H1 (cell line): ENCODE data around the gene ACTL6A. TPM values are rescaled to one million over a fixed set of nuclear protein-coding genes. Genes with fewer than 3 reads are reported as not detected.

Experiments
- CTCF ChIA-PET: fragments of 300-600 bp; sonication (Branson Sonifier 250); formaldehyde crosslinking; loops from one replicate; lab custom pipeline; 2021; ENCODE audit not compliant: partially characterized antibody; lab: Charles Lee
- POLR2A ChIA-PET: fragments of 300-600 bp; sonication (Branson Sonifier 250); formaldehyde crosslinking; loops from one replicate; lab custom pipeline; 2021; ENCODE audit warnings: inconsistent platforms; ENCODE audit not compliant: partially characterized antibody; lab: Charles Lee
- DNase-seq, 2 experiments: peaks; one replicate each; pipeline versions ENCODE4 v3.0.0 to v3.0.0-alpha.2; 2010 to 2022; ENCODE audit warnings: low spot score in 2 of 2, low read depth in 1 of 2, mixed read lengths in 1 of 2
- FAIRE-seq: peaks from 2 replicates; lab custom pipeline; 2011; peaks lifted over from hg19 to GRCh38; lab: Jason Lieb, UNC
- H2AFZ ChIP-seq: 2 replicates; pipeline ENCODE4 v1.8.1; 2012; ENCODE audit warnings: low read length, inconsistent platforms
- H2AK5ac ChIP-seq: 2 replicates; pipeline ENCODE4 v1.6.1; 2013; ENCODE audit warnings: low read depth, low read length
- H2BK120ac ChIP-seq: replicated peaks from 2 replicates; pipeline ENCODE3; 2013; ENCODE audit warnings: low read depth, low read length, inconsistent platforms
- H2BK12ac ChIP-seq: 2 replicates; pipeline ENCODE4 v1.6.1; 2013; ENCODE audit warnings: low read depth, low read length
- H2BK15ac ChIP-seq: 2 replicates; pipeline ENCODE4 v1.6.1; 2013; ENCODE audit warnings: low read length
- H2BK20ac ChIP-seq: 2 replicates; pipeline ENCODE4 v1.6.1; 2013; ENCODE audit warnings: low read length
- H2BK5ac ChIP-seq: 2 replicates; pipeline ENCODE4 v1.6.1; 2013; ENCODE audit warnings: low read depth, low read length
- H3K14ac ChIP-seq: 2 replicates; pipeline ENCODE4 v1.6.1; 2013; ENCODE audit warnings: inconsistent platforms; ENCODE audit not compliant: insufficient read length
- H3K18ac ChIP-seq: 2 replicates; pipeline ENCODE4 v1.6.1; 2013; ENCODE audit warnings: low read length; ENCODE audit errors: extremely low read depth
- H3K23ac ChIP-seq: 2 replicates; pipeline ENCODE4 v1.6.1; 2013; ENCODE audit warnings: inconsistent platforms; ENCODE audit not compliant: insufficient read length
- H3K23me2 ChIP-seq: 2 replicates; pipeline ENCODE4 v1.6.1; 2013; ENCODE audit warnings: low read depth, low read length
- H3K27ac ChIP-seq: 2 replicates; pipeline ENCODE4 v1.6.1; 2011; ENCODE audit warnings: low read depth, low read length, inconsistent platforms
- H3K27me3 ChIP-seq, 4 experiments: replicated peaks in 1 of 4; 1 replicate in 1 of 4; 2 replicates in 3 of 4; pipeline versions ENCODE4 v1.6.1 to v1.8.1; 2011 to 2013; ENCODE audit warnings: low read length in 3 of 4, mild to moderate bottlenecking in 3 of 4, inconsistent platforms in 2 of 4, mixed read lengths in 2 of 4, moderate library complexity in 1 of 4; ENCODE audit not compliant: control insufficient read depth in 3 of 4, insufficient read depth in 3 of 4; ENCODE audit errors: extremely low read depth in 1 of 4
- H3K36me3 ChIP-seq, 4 experiments: 2 replicates each; pipeline versions ENCODE4 v1.6.1 to v1.8.1; 2011 to 2013; ENCODE audit warnings: mild to moderate bottlenecking in 4 of 4, low read length in 3 of 4, moderate library complexity in 2 of 4, control low read depth in 1 of 4, inconsistent platforms in 1 of 4; ENCODE audit not compliant: insufficient read depth in 4 of 4, control insufficient read depth in 2 of 4
- H3K4ac ChIP-seq: replicated peaks from 2 replicates; pipeline ENCODE3; 2013; ENCODE audit warnings: low read length, low read depth, mixed read lengths, inconsistent platforms; ENCODE audit not compliant: insufficient read length
- H3K4me1 ChIP-seq, 4 experiments: replicated peaks in 1 of 4; 1 replicate in 1 of 4; 2 replicates in 3 of 4; pipeline versions ENCODE4 v1.6.1 to v1.8.1; 2011 to 2013; ENCODE audit warnings: low read length in 3 of 4, inconsistent platforms in 2 of 4, mixed read lengths in 1 of 4; ENCODE audit not compliant: insufficient read depth in 4 of 4, control insufficient read depth in 3 of 4
- H3K4me2 ChIP-seq, 2 experiments: 2 replicates each; pipeline versions ENCODE4 v1.6.1 to v1.8.1; 2011 to 2013; ENCODE audit warnings: low read depth in 2 of 2, low read length in 2 of 2, control low read depth in 1 of 2, inconsistent platforms in 1 of 2, mild to moderate bottlenecking in 1 of 2; ENCODE audit not compliant: insufficient read depth in 1 of 2
- H3K4me3 ChIP-seq, 4 experiments: fragments of 200-600, 300-600 bp in 1 of 4; sonication (generic), shearing (Covaris generic), sonication (Bioruptor Twin) in 1 of 4; 2 replicates each; pipeline versions ENCODE4 v1.5.1 to v1.8.1; 2011 to 2016; ENCODE audit warnings: low read length in 4 of 4, low read depth in 3 of 4, control low read depth in 2 of 4, inconsistent platforms in 2 of 4, mild to moderate bottlenecking in 2 of 4, mixed read lengths in 1 of 4, moderate library complexity in 1 of 4; ENCODE audit not compliant: insufficient read depth in 2 of 4; ENCODE audit errors: extremely low read depth in 1 of 4
- H3K56ac ChIP-seq: replicated peaks from 2 replicates; pipeline ENCODE3; 2013; ENCODE audit warnings: low read depth, mild to moderate bottlenecking, mixed read lengths, low read length, inconsistent platforms; ENCODE audit not compliant: insufficient read length
- H3K79me1 ChIP-seq: 2 replicates; pipeline ENCODE4 v1.6.1; 2013; ENCODE audit warnings: low read depth, low read length, control low read depth
- H3K79me2 ChIP-seq, 2 experiments: 2 replicates each; pipeline versions ENCODE4 v1.6.1 to v1.8.1; 2012 to 2013; ENCODE audit warnings: low read length in 2 of 2, mild to moderate bottlenecking in 2 of 2, inconsistent platforms in 1 of 2; ENCODE audit not compliant: insufficient read depth in 2 of 2, control insufficient read depth in 1 of 2
- H3K9ac ChIP-seq, 4 experiments: replicated peaks in 1 of 4; 1 replicate in 1 of 4; 2 replicates in 3 of 4; pipeline versions ENCODE4 v1.6.1 to v1.8.1; 2011 to 2013; ENCODE audit warnings: low read depth in 3 of 4, low read length in 3 of 4, control low read depth in 2 of 4, mild to moderate bottlenecking in 2 of 4, moderate library complexity in 2 of 4, inconsistent platforms in 1 of 4; ENCODE audit errors: extremely low read depth in 1 of 4
- H3K9me3 ChIP-seq, 2 experiments: 2 replicates each; pipeline versions ENCODE4 v1.6.1 to v1.8.1; 2012 to 2013; ENCODE audit warnings: mild to moderate bottlenecking in 2 of 2, moderate library complexity in 2 of 2, control low read depth in 1 of 2, inconsistent platforms in 1 of 2, low read depth in 1 of 2, low read length in 1 of 2, mixed read lengths in 1 of 2; ENCODE audit not compliant: insufficient read depth in 2 of 2
- H4K20me1 ChIP-seq, 2 experiments: replicated peaks in 1 of 2; 2 replicates each; pipeline versions ENCODE3 to v1.8.1; 2011 to 2013; ENCODE audit warnings: inconsistent platforms in 2 of 2, low read length in 2 of 2, mild to moderate bottlenecking in 1 of 2; ENCODE audit not compliant: insufficient read depth in 2 of 2, control insufficient read depth in 1 of 2
- H4K5ac ChIP-seq: 2 replicates; pipeline ENCODE4 v1.6.1; 2013; ENCODE audit warnings: low read length, low read depth, mixed read lengths, inconsistent platforms; ENCODE audit not compliant: insufficient read length
- H4K8ac ChIP-seq: 2 replicates; pipeline ENCODE4 v1.8.0; 2013; ENCODE audit warnings: mild to moderate bottlenecking, moderate library complexity, low read length, inconsistent platforms; ENCODE audit not compliant: insufficient read depth; ENCODE audit errors: extremely low read depth
- H4K91ac ChIP-seq: replicated peaks from 2 replicates; pipeline ENCODE3; 2013; ENCODE audit warnings: low read length, mixed read lengths, inconsistent platforms; ENCODE audit not compliant: insufficient read length
- NANOG ChIP-seq: IDR thresholded peaks from 2 replicates; pipeline ENCODE4 v1.6.1; 2011; ENCODE audit warnings: low read length, low read depth, mild to moderate bottlenecking, inconsistent platforms; ENCODE audit not compliant: insufficient read depth, poor library complexity, severe bottlenecking
- YY1 ChIP-seq: IDR thresholded peaks from 2 replicates; pipeline ENCODE4 v1.6.1; 2011; ENCODE audit warnings: low read depth, mild to moderate bottlenecking, low read length
- WGBS, 2 experiments: shearing (Covaris generic) in 1 of 2; methylation state at CpG; one replicate each; pipeline versions ENCODE4 v1.1.6 to v1.1.7; 2013 to 2015; ENCODE audit warnings: low lambda C conversion rate in 2 of 2, mixed read lengths in 2 of 2, inconsistent platforms in 1 of 2, low coverage in 1 of 2, missing lambda C conversion rate in 1 of 2; ENCODE audit not compliant: insufficient replicate concordance in 2 of 2, insufficient coverage in 1 of 2, insufficient read length in 1 of 2; ENCODE audit errors: extremely low coverage in 1 of 2, missing lambda C conversion rate in 1 of 2; 5-methylcytosine and 5-hydroxymethylcytosine counted together
- polyA plus RNA-seq, 7 experiments: library from polyadenylated mRNA; depleted of rRNA in 3 of 7; stranded (reverse) in 5 of 7; unstranded in 2 of 7; fragments of >200 nt in 5 of 7; fragments of 200-250 nt in 2 of 7; gene quantifications; 1 replicate in 5 of 7; 2 replicates in 1 of 7; 4 replicates in 1 of 7; pipeline versions ENCODE4 v1.2.1 to v1.2.3, GENCODE V29; 2011 to 2013; ENCODE audit warnings: missing spikeins in 2 of 7, mixed read lengths in 2 of 7
- total RNA-seq: library from RNA; stranded (reverse); fragmentation: NEBNext Ultra II Directional; extraction: Animal tissue kit (Norgen Biotek cat#: 25700); gene quantifications from 2 replicates; pipeline ENCODE4 v1.2.1, GENCODE V29; 2021

The ACTL6A gene
- total and polyA plus RNA-seq, 2 of the 8 experiments (the other 6 are each of a cell fraction or from before 2014, with no cell fraction given): 76.9 to 99.5 TPM

DNA sequence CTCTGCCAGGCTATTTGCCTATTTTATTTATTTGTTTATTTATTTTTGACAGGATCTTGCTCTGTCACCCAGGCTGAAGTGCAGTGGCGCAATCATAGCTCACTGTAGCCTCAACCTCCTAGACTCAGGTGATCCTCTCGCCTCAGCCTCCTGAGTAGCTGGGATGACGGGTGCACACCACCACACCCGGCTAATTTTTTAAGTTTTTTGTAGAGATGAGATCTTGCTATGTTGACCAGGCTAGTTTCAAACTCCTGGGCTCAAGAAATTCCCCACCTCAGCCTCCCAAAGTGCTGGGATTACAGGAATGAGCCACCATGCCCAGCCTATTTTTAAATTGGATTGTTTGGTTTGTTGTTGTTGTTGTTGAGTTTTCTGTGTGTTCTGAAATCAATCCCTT lies 47.3 kb downstream of the ACTL6A start:
- CTCF ChIA-PET: interaction anchor here (1.5 kb wide), 1 partner anchor 158 kb away, joined by 3 read pairs; no protein-coding TSS in a partner anchor
- no peak overlapping the region for H3K23ac ChIP-seq

More for the DNA sequence above, 47.3 kb downstream of the ACTL6A start:
- no peak overlapping the region for H3K9ac ChIP-seq
- no peak for DNase-seq
- peaks cover 0 to 4% (median 0%) of the 10 kb centered on the region in 4 experiments; a peak in 1 of 8 replicates for H3K36me3 ChIP-seq
- WGBS, 2 experiments: 92% methylated on average over 4 of the region's 4 CpGs; no CpG with 5 or more reads in 1 of the 2 experiments
- POLR2A ChIA-PET: no interaction called here
- no peak overlapping the region for H2BK20ac ChIP-seq
- H3K4me2 ChIP-seq: no peak overlapping the region
- no peak overlapping the region for H3K18ac ChIP-seq
- no peak overlapping the region for H2AK5ac ChIP-seq
- no peak overlapping the region for H2BK15ac ChIP-seq
- H2BK5ac ChIP-seq: no peak overlapping the region
- H3K27ac ChIP-seq: no peak overlapping the region
- FAIRE-seq: no peak
- H2BK12ac ChIP-seq: no peak overlapping the region
- no peak overlapping the region for H3K4ac ChIP-seq
- H3K9me3 ChIP-seq: no peaks in the 10 kb centered on the region
- no peak overlapping the region for H4K8ac ChIP-seq
- H3K23me2 ChIP-seq: peaks cover 2% of the 10 kb centered on the region
- H4K91ac ChIP-seq: no peak overlapping the region
- no peak overlapping the region for H2AFZ ChIP-seq
- no peak overlapping the region for H2BK120ac ChIP-seq
- peaks cover 0 to 16% of the 10 kb centered on the region in 2 experiments; a peak in 2 of 4 replicates for H3K79me2 ChIP-seq
- no peak for TF ChIP-seq NANOG
- TF ChIP-seq YY1: no peak
- no peak overlapping the region for H3K4me3 ChIP-seq
- no peaks in the 10 kb centered on the region for H4K20me1 ChIP-seq
- no peak overlapping the region for H3K56ac ChIP-seq
- H3K4me1 ChIP-seq: no peaks in the 10 kb centered on the region
- H3K14ac ChIP-seq: no peak overlapping the region
- no peaks in the 10 kb centered on the region for H3K79me1 ChIP-seq
- no peaks in the 10 kb centered on the region for H3K27me3 ChIP-seq
- H4K5ac ChIP-seq: no peak overlapping the region
